Measurements from ENCODE around the gene BTBD9.

BTBD9 gene

DNA sequence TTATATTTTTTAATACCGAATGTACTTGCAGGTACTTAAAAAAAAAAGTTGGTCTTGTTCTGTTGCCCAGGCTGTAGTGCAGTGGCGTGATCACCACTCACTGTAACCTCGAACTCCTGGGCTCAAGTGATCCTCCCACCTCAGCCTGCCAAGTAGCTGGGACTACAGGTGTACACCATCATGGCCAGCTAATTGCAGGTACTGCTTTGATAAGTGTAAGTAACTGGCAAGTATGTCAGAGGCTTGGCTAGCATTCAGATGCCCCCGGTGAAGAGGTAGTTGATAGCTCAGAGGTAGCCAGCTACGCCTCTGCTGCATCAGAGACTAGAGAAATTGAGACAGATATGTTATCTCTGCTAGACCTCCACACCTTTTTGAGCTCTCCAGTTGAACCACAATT lies 40.5 kb downstream of the BTBD9 start:
- H3K27ac Mint-ChIP-seq: no peak overlapping the region
- no peak overlapping the region for H3K4me3 Mint-ChIP-seq
- intact Hi-C loops (cut with micrococcal nuclease): no loop called here
- H3K4me1 Mint-ChIP-seq (ENCODE audit: low read depth): no peaks in the 10 kb centered on the region
- no peaks in the 10 kb centered on the region for H3K9me3 Mint-ChIP-seq
- no peaks in the 10 kb centered on the region for H3K36me3 Mint-ChIP-seq (ENCODE audit: low read depth)
- H3K27me3 Mint-ChIP-seq: no peaks in the 10 kb centered on the region

DNA sequence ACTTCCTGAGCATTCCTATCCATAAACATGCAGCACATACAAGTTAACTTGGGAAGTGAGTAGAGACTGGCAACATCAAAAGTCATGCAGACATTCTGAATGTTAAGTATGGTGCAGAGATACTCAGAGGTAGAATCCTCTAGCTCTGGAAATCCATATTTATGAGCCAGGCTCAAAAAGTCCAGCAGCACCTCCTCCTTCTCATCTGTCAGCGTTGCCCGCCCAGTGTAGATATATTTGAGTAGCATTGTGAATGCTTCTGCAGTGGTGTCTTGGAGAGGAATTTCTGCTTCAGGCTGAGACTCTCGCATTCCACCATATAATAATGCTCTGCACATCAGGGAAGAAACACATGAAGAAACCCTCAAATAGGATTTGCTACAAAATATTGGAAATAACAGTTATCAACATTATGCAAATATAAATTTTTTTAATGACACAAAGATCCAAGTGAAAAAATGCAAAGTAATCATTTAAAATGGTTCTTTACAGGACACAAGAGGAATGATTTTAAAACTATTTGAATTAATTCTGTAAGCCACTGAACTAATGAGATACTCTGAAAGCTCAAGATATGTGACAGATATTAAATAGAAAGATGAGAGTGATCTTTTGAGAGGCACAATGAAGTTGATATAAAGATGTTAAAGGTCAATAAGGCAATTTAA lies 45.6 kb downstream of the BTBD9 start:
- intact Hi-C loops (cut with micrococcal nuclease): no loop called here
- H3K27ac Mint-ChIP-seq: no peak overlapping the region
- H3K4me1 Mint-ChIP-seq (ENCODE audit: low read depth): no peaks in the 10 kb centered on the region
- H3K4me3 Mint-ChIP-seq: no peak overlapping the region
- no peaks in the 10 kb centered on the region for H3K36me3 Mint-ChIP-seq (ENCODE audit: low read depth)
- H3K9me3 Mint-ChIP-seq: no peaks in the 10 kb centered on the region
- H3K27me3 Mint-ChIP-seq: no peaks in the 10 kb centered on the region

DNA sequence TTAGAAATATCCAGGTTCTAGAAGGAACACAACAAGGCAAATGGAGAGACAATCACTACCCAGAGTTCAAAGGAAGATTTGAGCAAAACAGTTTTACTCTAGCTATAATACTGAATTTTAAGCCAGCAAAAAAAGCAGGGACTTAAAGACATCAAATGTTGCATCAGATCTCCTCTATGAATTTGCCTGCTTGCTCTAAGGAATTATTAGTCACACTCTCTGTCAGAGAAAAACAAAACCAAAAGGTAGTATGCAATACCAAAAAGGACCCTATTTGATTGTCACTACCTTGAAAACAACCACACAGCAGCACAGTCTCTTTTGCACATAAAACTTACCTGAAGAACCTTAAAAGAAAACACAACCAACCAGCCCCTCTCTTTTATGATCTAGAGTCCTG lies 46.3 kb downstream of the BTBD9 start:
- intact Hi-C loops (cut with micrococcal nuclease): no loop called here
- H3K4me3 Mint-ChIP-seq: no peak overlapping the region
- no peaks in the 10 kb centered on the region for H3K9me3 Mint-ChIP-seq
- H3K36me3 Mint-ChIP-seq (ENCODE audit: low read depth): no peaks in the 10 kb centered on the region
- H3K27ac Mint-ChIP-seq: no peak overlapping the region
- no peaks in the 10 kb centered on the region for H3K4me1 Mint-ChIP-seq (ENCODE audit: low read depth)
- no peaks in the 10 kb centered on the region for H3K27me3 Mint-ChIP-seq

DNA sequence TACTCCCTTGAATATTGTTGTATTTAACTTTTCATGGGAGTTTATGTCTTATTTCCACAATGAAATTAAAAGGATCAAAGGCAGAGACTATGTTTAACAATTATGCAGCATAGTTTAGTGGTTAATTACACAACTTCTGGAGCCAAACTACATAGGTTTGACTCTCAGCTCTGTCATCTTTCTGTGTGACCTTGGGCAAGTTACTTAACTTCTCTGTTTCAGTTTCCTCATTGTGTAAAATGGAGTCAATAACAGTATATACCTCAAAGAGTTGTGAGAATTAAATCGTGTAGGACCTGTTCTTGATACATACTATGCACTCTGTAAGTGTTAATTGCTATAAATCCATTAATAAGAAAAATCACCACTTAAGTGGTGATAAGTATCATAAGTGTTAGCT lies 48.3 kb downstream of the BTBD9 start:
- Mint-ChIP-seq H3K4me3 (no peak overlapping the region), H3K36me3 (ENCODE audit: low read depth) (no peaks in the 10 kb centered on the region), H3K9me3 (no peaks in the 10 kb centered on the region), H3K27me3 (no peaks in the 10 kb centered on the region), H3K27ac (no peak overlapping the region), H3K4me1 (ENCODE audit: low read depth) (no peaks in the 10 kb centered on the region)
- intact Hi-C loops (cut with micrococcal nuclease): no loop called here

DNA sequence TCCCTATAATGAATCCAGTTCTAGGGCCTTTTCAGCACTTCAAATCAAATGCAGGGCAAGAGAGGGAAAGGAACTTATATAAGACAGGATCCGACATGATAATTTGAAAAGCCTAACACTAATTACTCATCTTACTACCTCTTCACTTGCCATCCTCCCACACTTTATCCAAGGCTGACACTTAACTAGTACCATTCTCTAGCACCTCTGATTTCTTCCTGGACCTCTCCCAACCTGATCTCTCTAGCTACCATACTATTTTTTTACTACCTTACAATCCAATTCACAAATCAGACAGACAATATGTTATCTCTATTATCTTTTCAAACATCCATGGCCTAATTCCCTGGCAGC lies 50.4 kb downstream of the BTBD9 start:
- Mint-ChIP-seq H3K27me3 (no peaks in the 10 kb centered on the region), H3K27ac (no peak overlapping the region), H3K9me3 (no peaks in the 10 kb centered on the region), H3K4me3 (no peak overlapping the region), H3K4me1 (ENCODE audit: low read depth) (no peaks in the 10 kb centered on the region), H3K36me3 (ENCODE audit: low read depth) (peaks cover 5% of the 10 kb centered on the region)
- intact Hi-C loops (cut with micrococcal nuclease): no loop called here

DNA sequence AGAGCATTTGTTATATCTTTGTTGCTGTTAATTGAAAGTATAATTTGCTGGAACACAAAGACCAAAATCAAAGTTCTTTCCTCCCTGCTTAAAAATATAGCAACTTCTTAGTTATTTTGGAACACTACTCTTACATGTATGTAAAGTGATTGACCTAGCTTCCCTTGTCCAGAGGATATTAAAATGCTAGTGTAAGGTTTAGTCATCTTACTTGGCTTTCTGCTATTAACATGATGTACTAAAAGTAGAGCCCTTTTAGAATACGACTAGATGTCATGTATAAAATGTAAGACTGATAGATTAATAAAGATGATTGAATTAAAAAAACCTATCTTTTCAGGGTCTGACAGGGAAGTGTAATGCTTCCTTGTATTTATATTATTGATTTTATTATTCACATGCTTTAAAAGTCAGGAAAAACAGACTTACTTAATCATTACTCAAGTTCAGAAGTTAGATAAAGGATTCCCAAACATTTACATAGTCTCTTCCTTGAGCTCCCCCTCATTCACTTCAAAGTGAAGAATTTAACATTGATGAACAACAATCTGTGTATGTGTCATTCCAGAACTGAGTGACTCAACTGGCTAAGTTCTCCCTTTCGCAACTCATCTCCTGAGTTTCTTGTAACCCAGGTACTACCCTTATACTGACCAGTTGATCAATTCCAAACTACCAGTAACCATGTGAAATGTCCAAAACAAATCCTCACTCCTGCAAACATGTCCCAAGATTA lies 50.9 kb downstream of the BTBD9 start:
- Mint-ChIP-seq H3K9me3 (no peaks in the 10 kb centered on the region), H3K36me3 (ENCODE audit: low read depth) (peaks cover 6% of the 10 kb centered on the region), H3K27ac (no peak overlapping the region), H3K4me1 (ENCODE audit: low read depth) (no peaks in the 10 kb centered on the region), H3K27me3 (no peaks in the 10 kb centered on the region), H3K4me3 (no peak overlapping the region)
- intact Hi-C loops (cut with micrococcal nuclease): no loop called here

DNA sequence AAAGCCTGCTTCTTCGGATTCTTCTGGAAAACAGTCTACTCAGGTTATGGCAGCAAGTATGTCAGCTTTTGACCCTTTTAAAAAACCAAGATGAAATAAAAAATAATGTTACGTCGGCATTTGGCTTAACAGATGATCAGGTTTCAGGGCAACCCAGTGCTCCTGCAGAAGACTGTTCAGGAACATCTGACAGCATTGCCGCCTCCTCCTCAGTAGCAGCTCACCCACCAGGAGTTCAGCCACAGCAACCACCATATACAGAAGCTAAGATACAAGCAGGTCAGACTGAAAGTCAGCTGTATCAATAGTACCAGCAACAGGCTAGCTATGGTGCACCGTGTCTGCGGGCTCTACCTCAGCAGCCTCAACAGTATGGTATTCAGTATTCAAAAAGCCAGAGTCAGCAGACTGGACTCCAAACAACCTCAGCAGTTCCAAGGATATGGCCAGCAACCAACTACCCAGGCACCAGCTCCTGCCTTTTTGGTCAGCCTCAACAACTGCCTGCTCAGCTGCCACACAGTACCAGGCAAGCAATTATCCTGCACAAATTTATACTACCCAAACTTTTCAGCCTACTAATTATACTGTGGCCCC lies 51.9 kb downstream of the BTBD9 start:
- Mint-ChIP-seq H3K27me3 (no peaks in the 10 kb centered on the region), H3K9me3 (no peaks in the 10 kb centered on the region), H3K36me3 (ENCODE audit: low read depth) (peaks cover 6% of the 10 kb centered on the region), H3K4me3 (no peak overlapping the region), H3K27ac (no peak overlapping the region), H3K4me1 (ENCODE audit: low read depth) (no peaks in the 10 kb centered on the region)
- intact Hi-C loops (cut with micrococcal nuclease): no loop called here

DNA sequence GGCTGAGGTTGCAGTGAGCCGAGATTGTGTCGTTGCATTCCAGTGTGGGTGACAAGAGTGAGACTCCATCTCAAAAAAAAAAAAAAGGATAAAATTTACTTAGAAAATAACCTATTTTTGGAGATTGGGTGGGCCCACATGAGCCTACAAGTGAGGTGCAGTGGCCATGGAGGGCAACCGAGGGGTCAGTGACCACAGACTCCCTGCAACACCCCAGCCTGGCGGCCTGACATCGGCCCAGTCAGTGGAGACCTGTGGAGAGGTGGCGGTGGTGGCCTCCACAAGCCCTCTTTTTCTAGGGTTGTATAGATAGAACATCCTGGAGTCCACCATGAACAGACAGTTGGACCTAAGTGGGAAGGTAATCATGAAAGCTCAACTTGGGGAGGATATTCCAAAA lies 52.7 kb downstream of the BTBD9 start:
- Mint-ChIP-seq H3K9me3 (no peaks in the 10 kb centered on the region), H3K4me1 (ENCODE audit: low read depth) (no peaks in the 10 kb centered on the region), H3K27me3 (no peaks in the 10 kb centered on the region), H3K4me3 (no peak overlapping the region), H3K27ac (no peak overlapping the region), H3K36me3 (ENCODE audit: low read depth) (peaks cover 6% of the 10 kb centered on the region)
- intact Hi-C loops (cut with micrococcal nuclease): no loop called here

DNA sequence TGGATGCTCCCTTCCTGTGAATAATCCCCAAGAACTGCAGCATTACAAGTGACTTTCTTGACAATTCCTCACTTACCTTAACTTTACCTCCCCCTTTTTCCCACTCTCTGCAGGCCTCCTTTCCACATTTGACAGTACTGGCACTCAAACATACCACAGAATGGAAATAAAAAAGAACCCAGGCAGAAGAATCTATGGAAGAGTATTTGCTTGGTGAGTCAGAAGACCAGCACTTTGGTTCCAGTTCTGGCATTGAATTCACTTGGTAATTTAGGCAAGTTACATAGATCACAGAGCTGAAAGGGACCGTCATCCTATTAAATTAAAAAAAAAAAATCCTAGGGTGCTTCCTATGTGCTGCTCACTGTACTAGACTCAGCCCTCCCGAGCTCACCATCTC lies 55.0 kb downstream of the BTBD9 start:
- no peaks in the 10 kb centered on the region for H3K27me3 Mint-ChIP-seq
- H3K9me3 Mint-ChIP-seq: no peaks in the 10 kb centered on the region
- H3K27ac Mint-ChIP-seq: no peak overlapping the region
- peaks cover 17% of the 10 kb centered on the region for H3K36me3 Mint-ChIP-seq (ENCODE audit: low read depth)
- no peaks in the 10 kb centered on the region for H3K4me1 Mint-ChIP-seq (ENCODE audit: low read depth)
- intact Hi-C loops (cut with micrococcal nuclease): no loop called here
- H3K4me3 Mint-ChIP-seq: no peak overlapping the region

DNA sequence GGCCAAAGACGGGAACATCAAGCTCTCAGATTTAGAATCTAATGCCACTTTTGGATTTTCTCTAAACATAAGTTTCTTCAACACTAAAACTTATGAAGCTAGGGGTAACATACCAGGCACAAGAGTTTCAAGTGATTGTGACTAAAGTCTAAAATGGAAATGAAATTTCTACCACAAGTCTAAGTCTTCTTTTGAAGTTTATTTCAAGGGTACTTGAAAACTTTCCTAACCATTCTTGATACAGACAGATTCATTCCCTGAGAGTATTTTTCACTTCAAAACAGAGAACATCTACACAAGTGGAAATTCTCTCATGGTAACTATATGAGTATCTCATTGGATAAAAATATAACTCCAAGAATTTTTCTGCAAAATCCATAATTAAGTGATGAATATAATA lies 56.2 kb downstream of the BTBD9 start:
- Mint-ChIP-seq H3K27ac (no peak overlapping the region), H3K9me3 (no peaks in the 10 kb centered on the region), H3K36me3 (ENCODE audit: low read depth) (peaks cover 18% of the 10 kb centered on the region), H3K27me3 (no peaks in the 10 kb centered on the region), H3K4me3 (no peak overlapping the region), H3K4me1 (ENCODE audit: low read depth) (no peaks in the 10 kb centered on the region)
- intact Hi-C loops (cut with micrococcal nuclease): no loop called here

DNA sequence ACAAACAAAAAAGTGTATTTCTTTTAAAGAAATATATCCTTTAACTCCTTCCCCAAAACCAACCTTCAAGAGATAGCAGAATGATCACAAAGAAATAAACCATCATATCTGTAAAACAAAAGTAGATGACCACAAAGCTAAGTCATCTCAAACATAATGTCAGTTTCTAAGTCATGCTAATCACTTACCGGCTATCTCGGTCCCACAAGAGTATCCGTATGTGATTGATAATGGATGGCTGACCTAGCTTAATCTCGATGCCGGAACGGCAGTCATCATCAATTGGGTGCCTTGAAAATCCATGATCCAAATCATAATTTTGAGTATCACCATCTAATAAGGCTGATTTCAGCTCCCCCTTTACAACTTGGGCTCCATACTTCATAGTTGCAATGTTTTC lies 59.7 kb downstream of the BTBD9 start:
- no peaks in the 10 kb centered on the region for H3K4me1 Mint-ChIP-seq (ENCODE audit: low read depth)
- no peak overlapping the region for H3K27ac Mint-ChIP-seq
- H3K9me3 Mint-ChIP-seq: no peaks in the 10 kb centered on the region
- H3K4me3 Mint-ChIP-seq: no peak overlapping the region
- H3K27me3 Mint-ChIP-seq: no peaks in the 10 kb centered on the region
- intact Hi-C loops (cut with micrococcal nuclease): no loop called here
- peaks cover 30% of the 10 kb centered on the region for H3K36me3 Mint-ChIP-seq (ENCODE audit: low read depth)

DNA sequence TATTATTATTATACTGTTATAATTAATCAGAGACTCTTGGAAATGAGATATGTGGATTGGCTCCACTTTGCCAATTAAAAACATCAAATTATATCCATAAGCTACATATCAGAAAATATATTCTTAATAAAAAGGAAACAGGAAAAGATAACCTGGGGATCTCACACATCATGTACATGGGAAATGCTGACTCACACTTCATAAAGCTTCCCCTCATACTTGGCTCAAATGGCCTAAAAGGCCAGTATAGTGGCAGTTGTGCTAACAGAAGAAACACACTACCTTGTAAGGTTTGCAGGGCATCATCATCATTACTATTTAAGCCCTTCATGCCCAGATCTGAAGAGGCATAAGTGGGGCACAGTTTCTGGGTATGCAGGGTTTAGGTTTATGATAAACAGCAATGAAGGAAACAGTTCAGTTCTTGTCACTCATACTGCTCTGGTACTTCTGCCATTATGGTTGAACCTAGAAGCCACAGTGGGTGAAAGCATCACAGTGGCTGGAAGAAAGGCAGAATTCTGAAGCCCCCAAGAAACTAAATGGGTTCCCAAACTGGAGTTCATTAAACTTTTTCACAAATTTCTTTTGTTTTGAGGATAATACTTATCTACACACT lies 60.6 kb downstream of the BTBD9 start:
- Mint-ChIP-seq H3K27me3 (no peaks in the 10 kb centered on the region), H3K4me3 (no peak overlapping the region), H3K9me3 (no peaks in the 10 kb centered on the region), H3K36me3 (ENCODE audit: low read depth) (peaks cover 24% of the 10 kb centered on the region), H3K4me1 (ENCODE audit: low read depth) (no peaks in the 10 kb centered on the region), H3K27ac (no peak overlapping the region)
- intact Hi-C loops (cut with micrococcal nuclease): no loop called here

DNA sequence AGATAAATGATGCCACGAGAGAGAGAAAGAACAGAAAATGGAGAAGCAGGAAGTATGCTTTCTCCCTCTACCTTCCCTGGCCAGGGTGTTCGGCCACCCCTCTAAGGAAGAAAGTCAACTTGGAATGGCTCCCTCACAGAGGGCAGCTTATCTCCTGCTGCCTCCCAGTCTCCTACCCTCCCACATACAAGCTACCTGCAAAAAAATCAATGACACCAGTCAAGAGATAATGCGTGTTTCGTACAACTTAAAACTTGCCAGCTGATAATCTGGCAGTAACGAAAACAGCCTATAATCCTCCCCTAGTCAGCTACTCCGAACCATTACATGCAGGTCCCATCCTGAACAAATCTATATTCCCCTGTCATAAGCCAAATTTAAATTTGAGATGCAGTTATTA lies 61.7 kb downstream of the BTBD9 start:
- Mint-ChIP-seq H3K9me3 (no peaks in the 10 kb centered on the region), H3K36me3 (ENCODE audit: low read depth) (peaks cover 24% of the 10 kb centered on the region), H3K4me3 (no peak overlapping the region), H3K27me3 (no peaks in the 10 kb centered on the region), H3K27ac (no peak overlapping the region), H3K4me1 (ENCODE audit: low read depth) (no peaks in the 10 kb centered on the region)
- intact Hi-C loops (cut with micrococcal nuclease): no loop called here

DNA sequence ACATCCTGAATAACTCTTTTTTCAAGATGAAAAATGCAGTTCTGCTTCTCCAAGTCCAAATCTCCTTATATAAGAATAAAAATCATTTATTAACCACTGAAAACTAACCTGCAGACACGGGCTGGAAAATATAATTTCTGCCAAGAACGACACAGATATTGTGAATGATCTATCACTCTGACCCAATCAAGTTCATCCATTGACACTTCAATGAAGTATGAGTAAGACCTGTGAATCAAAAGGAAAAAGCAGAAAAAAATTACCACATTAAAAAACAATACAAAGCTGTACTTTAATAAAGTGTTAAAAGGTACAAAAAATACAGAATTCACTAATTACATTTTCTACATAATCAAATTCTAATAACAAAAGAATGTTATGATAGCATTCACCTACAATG lies 62.2 kb downstream of the BTBD9 start:
- Mint-ChIP-seq H3K27ac (no peak overlapping the region), H3K9me3 (no peaks in the 10 kb centered on the region), H3K27me3 (no peaks in the 10 kb centered on the region), H3K4me3 (no peak overlapping the region), H3K4me1 (ENCODE audit: low read depth) (no peaks in the 10 kb centered on the region), H3K36me3 (ENCODE audit: low read depth) (peaks cover 24% of the 10 kb centered on the region)
- intact Hi-C loops (cut with micrococcal nuclease): no loop called here

All from dendritic cell treated with granulocyte-macrophage colony-stimulating factor and Interleukin-4, amounts not matched to agents 40 ng/mL and 50 ng/mL, for 4 days (primary cell).